ENCODE data around the gene KIAA0825.
A peak's percentile ranks its signal among the peaks of the same experiment; 100 is the strongest.

The KIAA0825 gene

DNA sequence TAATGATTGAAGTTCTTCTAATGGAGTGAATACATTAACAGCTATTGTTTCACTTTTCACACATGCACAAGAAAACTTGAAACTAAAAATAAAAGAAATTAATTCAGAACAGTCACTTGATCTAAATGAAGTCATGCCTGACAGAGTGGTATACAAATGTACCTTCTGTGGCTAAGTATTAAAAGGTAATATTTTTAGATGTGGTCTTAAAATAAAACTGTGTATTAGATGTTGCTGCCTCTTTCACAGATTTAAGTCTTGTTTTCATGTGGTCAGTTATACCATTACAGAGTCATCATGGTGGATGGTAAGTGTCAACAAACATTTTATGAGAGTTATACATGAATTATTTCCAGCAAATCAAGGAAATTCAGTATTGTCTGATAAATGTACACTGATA, 47.0 kb downstream of the KIAA0825 start:
- no peak for FAIRE-seq

DNA sequence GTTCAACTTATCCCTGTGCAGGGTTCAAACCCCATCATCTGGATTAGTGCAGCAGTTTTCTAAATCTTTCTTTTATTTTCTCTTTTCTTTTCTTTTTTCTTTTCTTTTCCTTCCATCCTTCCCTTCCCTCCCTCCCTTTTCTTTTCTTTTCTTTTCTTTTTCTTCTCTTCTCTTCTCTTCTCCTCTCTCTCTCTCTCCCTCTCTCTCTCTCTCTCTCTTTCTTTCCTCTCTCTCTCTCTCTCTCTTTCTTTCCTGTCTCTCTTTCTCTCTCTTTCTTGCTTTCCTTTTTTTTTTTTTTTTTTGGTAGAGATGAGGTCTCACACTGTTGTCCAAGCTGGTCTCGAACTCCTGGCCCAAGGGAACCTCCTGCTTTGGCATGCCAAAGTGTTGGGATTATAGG, 53.6 kb downstream of the KIAA0825 start:
- FAIRE-seq, result no peak

DNA sequence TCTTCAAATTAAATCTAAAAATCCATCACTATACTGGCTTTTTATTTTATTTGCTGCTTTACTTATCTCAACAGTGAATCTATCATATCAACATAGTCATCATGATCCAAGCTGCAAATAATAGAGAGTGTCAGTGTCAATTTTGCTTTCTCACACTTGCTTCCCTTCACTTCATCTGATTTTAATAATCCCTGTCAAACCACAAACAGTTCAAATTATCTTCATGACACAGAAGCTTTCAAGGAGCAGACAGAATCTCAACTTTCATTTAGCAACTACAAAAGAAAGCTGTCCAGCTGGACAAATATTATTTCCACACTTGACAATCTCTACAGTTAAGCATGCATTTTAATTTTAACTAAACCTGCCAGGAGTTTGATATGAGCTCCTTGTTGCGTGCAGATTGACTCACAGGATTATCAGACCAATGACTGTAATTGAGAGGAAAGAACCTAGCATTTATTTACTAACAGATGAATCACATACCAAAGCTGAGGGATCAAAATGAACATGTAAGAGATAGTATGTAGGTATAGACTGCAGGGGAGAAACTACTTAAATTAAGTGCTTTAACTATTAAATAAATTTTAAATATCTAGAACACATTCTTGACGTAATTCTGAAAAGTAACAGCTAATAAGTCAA, 56.0 kb downstream of the KIAA0825 start:
- no peak for FAIRE-seq

DNA sequence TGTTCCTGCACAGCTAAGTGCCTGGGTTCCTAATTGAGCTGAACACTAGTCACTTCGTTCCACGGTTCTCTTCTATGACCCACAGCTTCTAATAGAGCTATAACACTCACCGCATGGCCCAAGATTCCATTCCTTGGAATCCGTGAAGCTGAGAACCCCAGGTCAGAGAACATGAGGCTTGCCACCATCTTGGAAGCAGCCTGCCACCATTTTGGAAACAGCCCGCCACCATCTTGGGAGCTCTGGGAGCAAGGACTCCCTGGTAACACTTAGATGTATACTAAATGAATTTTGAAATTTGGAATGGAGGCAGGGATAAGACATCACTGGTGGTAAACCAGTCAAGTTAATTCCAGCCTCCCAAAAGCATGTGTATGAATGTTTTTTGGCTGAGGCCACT, 60.4 kb downstream of the KIAA0825 start:
- FAIRE-seq, result no peak

DNA sequence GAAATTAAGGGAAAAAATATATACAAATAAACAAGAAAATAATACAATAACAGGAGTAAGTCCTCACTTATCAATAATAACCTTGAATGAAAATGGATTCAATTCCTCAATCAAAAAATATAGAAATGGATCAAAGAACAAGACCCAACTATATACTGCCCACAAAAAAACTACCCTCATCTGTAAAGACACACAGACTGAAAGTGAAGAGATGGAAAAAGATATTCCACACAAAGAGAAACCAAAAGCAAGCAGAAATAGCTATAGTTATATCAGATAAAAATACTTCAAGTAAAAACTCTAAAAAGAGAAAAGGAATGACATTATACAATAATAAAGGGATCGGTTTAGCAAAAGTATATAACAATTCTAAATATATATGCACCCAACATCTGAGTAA, 66.5 kb downstream of the KIAA0825 start:
- FAIRE-seq, result no peak

DNA sequence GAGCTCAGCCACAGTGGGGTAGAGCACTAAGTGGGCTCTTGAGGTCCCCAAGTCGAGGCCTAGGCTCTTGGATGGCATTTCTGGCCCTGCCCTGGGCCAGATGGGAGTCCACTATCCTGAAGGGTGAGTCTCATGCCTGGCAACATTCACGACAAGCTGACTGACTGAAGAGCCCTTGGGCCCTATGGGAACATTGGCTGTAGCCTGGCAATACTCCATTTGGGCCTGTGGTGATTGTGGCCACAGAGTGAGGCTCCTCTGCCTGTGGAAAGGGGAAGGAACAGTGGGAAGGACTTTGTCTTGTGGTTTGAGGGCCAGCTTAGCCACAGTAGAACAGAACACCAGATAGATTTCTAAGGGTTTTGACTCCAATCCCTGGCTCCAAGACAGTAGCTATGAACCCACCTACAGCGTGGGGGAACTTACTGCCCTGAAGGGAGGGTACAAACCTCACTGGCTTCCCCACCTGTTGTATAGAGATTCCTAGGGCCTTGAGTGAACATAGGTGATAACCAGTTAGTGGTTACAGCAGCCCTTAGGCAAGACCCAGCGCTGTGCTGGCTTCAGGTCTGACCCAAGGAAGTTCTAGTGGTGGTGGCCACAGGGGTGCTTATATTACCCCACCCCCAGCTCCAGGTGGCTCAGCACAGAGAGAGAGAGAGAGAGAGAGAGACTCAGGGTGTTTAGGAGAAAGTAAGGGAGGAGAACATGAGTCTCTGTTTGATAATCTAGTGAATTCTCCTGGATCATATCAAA, 72.4 kb downstream of the KIAA0825 start:
- no peak for FAIRE-seq

DNA sequence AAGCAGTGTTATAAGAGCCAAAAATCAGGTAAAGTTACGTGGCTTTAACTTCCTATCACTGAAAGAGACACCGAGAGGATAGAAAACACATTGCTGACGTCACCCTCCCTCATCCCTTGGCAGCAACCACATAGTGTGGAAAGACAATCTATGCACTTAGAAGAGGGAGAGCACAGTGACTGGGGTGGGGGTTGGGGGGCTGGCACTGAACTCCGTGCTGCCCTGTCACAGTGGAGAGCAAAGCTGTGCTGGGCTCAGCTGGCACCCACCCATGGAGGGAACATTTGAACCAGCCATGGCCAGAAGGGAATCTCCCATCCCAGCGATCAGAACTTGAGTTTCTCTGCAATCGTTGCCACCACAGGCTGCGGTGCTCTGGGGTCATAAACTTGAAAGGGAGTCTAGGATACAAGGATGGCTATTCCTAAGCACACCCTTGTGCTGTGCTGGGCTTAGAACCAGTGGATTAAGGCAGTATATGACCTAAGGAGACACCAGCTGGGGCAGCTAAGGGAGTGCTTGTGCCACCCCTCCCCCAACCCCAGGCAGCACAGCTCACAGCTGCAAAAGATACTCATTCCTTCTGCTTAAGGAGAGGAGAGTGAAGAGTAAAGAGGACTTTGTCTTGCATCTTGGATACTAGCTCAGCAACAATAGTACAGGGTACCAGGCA, 73.4 kb downstream of the KIAA0825 start:
- no peak for FAIRE-seq

DNA sequence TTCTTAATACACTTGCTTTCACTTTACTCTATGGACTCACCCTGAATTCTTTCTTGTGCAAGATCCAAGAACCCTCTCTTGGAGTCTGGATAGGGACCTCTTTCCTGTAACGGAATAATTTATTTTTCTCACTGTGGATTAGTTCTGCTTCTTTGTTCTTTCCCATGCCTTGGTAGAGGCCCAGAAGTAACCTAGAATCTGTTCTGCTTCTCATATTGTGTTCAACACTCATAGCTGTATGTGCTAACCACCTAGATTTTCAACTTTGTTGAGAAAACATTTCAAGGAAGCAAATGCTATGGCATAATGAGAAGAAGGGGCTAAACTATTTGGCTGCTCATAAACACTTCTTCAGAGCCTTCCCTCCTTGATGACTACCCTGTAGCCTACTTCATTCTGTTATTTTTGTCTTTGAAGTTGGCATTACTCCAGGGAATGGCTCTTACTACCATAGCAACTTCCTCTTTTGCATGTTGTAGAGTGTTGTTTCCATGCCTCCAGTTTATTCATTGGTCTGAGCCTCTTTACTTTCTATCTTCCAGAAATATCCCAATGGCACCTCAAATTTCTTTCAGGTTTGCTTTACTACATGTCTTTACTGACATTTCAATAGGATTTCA, 74.3 kb downstream of the KIAA0825 start:
- no peak for FAIRE-seq

DNA sequence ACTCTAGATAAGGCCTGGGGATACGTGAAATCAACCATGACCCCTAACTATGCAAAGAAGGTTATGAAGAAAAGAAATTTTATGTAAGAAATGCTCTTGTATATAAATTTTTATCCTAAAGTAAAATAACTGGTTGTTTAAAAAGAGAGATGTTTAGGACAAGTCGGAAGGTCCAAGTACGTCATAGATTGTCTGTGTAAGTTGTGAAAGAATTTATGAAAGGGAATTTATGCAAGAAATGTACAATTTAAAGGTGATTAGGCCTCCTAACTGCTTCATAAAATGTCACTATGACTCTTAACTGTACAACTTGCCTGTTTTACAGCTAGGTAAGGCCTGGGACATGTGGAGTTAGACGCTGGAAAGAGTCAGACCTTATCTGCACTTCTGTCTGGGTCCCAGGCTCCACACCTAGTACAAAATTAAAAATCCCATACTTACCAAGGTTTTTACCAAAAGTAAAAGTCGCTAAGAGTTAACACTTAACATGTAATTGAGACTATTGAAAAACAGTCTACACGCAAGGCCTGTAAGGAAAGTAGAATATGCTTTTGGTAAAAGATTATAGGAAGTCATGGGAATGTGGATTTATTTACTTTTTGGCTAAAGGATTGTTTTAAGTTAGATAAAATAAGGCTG, 77.4 kb downstream of the KIAA0825 start:
- FAIRE-seq, result no peak

DNA sequence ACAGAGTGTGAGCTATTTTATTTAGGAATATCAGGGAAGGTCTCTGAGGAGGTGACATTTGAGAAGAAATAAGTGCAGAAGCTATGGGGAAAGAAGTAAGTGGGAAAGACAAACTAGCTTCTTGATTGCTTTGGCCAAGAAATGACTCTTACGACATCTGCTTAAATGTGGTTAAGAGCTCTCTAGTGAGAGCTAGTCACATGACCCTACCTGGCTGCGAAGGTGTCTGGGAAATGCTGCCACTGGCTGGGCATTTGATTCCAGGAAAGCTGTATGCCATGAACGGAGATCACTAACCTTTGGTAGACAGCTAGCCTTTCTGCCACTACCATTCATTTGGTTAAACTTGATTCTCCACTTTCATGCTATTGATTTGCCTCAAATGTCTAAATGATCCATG, 80.1 kb downstream of the KIAA0825 start:
- no peak for FAIRE-seq

DNA sequence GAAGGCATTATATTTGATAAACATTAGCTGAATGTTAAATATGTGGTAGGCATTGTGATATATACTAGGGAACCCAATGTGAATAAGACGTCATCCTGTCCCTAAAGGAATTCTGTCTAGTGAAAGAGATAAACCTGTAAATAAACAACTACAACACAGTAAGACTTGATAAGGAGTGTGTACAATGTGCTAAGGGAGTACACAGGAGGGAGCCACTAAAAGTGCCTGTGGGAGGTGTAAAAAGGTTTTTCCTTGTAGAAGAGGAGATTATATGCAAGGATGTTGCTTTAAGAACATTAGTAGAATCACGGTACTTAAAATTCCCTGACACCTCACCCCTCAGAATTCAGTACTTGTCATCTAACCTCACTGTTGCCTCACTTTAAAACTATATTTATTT, 91.7 kb downstream of the KIAA0825 start:
- FAIRE-seq, result no peak

DNA sequence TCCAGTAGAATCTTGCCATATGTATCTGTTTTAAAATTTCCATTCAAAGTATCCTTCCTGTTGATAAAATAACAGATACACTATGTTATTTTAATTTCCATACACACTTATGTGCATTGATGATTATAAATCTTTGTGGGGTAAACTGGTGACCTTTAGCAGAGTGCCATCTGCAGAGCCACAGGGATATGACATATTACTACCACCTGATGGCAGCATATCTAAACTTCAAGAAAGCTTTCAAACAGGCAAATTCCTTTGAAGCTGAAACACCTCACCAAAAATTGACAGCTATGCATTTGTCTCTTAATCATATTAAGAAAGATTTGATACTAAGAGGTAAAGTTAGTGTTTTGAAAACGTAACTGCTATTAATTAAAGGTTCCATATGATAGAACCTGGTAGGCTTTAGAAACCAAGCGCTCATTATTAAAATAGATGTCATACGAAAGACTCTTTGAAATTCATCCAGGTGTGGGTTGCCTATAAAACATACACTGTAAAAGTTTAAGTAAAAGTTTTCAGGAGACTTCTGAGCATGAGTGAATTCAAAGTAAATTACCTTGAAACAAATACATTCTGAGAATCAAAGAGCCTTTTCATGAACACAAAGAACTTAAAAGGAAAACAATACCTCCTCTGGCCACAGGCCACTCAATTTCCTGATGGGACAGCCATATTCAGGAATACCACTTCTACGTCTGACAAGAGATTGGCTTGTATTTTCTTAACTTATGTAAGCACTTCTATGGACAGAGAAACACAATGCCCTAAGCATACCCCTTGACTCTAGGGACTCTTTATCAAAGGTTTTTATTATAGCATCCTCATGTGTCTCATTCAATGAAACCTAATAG, 93.3 kb downstream of the KIAA0825 start:
- peak; percentile 57 for FAIRE-seq

DNA sequence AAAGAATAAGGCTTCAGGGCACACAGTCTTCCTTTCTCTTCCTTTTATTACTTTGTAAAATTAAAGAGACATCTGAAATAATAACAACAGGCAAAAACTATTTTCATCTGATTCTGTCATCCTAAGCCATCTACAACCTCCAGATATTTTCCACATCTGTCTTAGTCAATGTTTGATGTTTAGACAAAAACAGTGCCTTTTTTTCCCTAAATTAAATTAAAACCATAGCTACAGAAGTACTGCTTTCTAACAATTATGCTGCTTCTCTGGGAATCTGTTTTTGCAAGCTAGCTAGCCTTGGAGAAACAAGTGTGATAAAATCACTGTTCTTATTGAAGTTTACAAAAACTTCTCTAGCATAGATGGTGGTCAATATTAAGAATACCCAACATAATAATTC, 95.4 kb downstream of the KIAA0825 start:
- no peak for FAIRE-seq

DNA sequence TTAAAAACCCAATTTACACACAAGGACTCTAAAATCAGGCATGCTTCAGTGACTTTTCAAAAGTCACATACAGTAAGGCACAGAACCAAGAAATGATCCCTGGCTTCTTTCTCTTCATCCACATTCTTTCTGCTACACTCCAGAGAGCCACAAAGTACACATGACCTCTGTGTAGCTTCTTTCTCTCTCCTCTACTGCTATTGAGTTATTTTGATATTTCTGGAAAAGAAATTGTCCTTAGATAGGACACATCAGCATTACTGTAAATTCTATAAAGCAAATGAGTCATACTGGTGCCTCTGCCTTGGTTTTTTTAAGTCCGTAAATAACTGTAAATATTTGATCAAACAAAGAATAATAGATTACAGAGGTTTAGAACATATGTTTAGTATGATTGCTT, 96.3 kb downstream of the KIAA0825 start:
- no peak for FAIRE-seq

DNA sequence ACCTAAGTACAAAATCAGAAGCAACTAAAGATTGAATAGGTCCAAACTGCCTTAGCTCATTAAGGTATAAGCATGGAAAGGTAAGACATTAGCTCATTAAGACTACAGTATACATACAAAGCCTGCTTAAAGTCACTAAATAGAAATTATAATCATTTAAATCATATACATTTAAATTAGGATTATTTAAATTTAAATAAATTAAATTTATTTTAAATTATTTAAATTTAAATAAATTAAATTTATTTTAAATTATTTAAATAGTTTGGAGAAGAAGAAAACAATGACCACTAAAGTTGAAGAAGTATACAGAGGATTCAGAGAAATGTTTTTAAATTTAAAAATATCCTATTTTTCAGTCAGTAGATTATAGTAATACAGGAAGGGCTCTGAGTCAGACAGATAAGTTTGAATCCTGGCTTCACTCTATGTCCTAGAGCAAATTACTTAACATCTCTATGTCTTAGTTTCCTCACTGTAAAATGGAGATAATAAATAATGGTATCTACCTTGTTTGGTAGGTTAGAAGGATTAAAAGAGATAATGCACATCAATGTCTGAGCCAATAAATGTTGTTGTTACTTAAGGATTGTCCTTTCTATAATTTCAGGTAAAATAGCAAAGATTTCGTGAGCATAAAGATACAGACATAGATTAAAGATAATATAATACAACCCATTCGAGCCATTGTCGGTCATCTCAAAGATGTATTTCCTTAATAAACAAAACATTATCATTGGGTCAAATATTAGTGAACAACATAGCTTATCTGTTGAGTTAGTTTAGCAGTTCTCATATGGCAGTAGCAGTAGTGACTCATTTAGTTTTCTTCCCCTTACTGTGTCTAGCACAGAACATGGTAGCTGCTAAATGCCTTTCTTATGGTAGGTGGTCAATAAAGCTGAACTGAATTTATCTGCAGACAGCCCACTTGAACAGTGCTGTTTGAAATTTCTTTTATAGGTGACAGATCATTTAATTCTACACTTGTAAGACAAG, 100.6 kb downstream of the KIAA0825 start:
- peak; percentile 85 for FAIRE-seq

DNA sequence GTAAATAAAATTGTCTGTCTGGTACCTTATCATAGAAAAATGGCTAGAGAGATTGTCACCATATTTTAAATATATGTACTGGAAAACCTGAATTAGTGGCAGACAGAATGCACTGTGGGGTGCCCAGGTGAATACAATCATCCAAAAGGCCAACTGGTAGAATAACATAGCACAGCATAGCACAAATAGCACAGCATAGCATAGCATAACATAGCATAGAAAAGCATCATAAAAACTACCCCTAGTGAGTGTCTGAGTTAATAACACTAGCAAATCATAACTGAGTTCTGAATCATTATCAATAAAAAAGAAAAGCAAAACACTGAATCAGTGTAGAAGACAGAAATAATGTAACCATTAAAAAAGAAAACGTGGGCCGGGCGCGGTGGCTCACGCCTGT, 102.3 kb downstream of the KIAA0825 start:
- FAIRE-seq, result no peak

DNA sequence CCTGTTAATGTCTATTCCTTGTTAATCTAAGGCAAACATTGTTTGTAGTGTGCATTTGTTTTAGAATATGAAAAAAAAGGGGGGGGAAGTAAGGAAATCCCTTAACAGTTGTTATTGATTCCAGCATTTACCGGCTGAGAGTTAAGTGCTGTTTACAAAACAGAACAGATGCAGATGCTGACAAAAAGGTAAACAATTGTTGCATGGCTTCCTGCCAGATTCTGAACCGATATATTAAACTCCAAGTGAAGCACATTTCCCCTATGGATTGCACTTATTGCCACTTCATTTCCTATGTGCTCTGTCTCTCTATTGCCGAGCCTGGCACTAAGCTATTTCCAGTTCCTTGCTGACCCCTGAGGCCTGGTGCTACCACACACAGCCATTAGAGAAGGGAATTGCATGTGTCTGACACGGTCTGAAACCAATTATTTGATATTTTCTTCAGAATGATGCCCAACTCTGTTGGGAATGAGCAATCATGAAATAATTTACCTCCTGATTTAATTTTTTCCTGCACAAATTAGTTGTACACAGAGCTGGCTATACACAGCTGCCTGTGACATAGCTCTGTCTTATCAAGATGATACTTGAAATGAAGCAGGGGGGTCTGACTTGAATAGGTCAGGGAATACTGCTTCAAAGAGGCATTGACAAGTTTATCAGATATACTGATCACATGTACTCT, 109.8 kb downstream of the KIAA0825 start:
- FAIRE-seq, result no peak

DNA sequence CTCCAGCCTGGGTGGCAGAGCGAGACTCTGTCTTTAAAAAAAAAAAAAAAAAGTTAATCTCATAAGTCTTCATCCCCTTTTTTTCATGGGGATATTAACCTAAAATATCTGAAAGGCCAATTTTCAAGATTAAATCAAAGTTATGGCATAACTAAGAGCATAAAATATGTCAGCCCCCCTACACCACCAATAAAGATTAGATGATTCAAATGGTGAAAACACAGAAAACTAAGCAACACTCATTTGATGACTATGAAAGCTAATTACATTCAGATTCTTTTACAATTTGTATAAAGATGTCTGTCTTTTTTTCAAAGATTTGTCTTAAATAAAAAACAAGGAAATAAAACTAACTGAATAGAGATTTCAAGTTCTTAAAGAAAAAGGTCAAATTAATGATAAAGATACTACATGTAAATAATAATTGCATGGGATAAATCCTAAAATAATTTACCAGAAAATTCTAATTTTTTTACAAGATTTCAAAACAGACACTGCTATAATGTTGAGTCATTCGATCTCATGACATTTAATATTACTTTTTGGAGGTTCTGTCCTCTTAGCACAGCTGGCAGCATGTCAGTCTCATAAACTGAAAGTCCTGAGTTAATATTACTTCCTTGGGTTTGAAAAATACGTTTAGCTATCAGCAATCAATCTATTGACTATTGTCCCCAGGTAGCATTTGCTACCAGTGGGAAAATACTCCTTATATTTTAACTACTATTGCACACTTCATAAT, 112.9 kb downstream of the KIAA0825 start:
- peak; percentile 33 for FAIRE-seq

DNA sequence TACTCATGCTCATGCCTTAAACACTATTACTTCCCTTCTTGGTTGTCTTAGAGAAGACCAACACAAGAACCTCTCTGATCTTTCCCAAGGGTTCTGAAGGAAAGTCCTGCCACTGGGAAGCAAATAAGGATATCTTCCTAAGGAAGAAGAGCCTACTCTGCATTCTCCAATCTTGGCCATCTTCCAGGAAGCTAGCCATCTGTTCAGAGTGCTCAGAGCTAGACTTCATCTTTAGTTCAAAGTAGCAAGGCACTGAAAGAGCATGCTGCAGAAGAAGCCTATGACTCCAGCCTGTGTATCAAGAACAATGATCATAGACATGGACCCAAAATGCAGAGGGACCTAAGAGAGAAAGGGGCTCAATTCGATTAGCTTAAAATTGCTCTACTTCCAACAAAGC, 114.7 kb downstream of the KIAA0825 start:
- FAIRE-seq, result no peak

All from colon (tissue), 2 donors.